Kidney epithelial cell (primary cell): ENCODE data around the gene ARL10. TPM values are rescaled to one million over a fixed set of nuclear protein-coding genes. Genes with fewer than 3 reads are reported as not detected.
A peak's percentile ranks its signal among the peaks of the same experiment; 100 is the strongest.

Experiments used
- DNase-seq: peaks from one replicate; pipeline ENCODE4 v3.0.0-alpha.2; 2010; ENCODE audit warnings: low read depth
- H3K27me3 ChIP-seq: 2 replicates; pipeline ENCODE4 v1.6.0; 2011; ENCODE audit warnings: low read length; ENCODE audit not compliant: control insufficient read depth, insufficient read depth
- H3K36me3 ChIP-seq: 2 replicates; pipeline ENCODE4 v1.5.1; 2011; ENCODE audit warnings: low read length; ENCODE audit not compliant: control insufficient read depth, insufficient read depth
- H3K4me3 ChIP-seq: 2 replicates; pipeline ENCODE4 v1.5.1; 2011; ENCODE audit warnings: low read depth, mild to moderate bottlenecking, control low read depth, low read length
- total RNA-seq: library from RNA; depleted of rRNA; stranded (reverse); fragments of >200 nt; gene quantifications from 2 replicates; pipeline ENCODE4 v1.2.3, GENCODE V29; 2015
- TF ChIP-seq, protein P1 (sequence below): IDR thresholded peaks from 2 replicates; pipeline ENCODE4 v1.5.1; 2011; ENCODE audit warnings: mild to moderate bottlenecking, moderate library complexity, low read length, control low read depth, inconsistent platforms; ENCODE audit not compliant: insufficient read depth, poor library complexity, severe bottlenecking

ARL10 gene
- total RNA-seq, 1 donor from 2014 or later, result 8.8 TPM

DNA sequence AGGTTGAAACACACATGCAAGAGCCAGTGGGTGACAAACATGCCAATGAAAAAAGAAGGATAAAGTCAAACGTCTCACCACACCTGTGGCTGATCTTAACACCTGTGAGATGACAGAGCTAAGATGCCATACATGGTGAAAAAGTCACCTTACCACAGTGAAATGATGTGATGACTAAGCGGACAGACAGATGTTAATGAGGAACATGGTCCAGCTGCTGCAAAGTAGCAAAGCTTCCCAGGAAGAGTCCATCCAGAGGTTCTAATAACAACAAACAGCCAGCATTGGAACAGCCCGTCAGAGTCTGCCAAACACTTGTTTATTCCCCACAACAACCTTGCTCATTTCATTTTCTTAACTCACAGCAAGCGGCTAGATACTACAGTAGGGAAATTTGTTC lies 5.6 kb upstream of the ARL10 start:
- no peaks in the 10 kb centered on the region for H3K27me3 ChIP-seq
- H3K4me3 ChIP-seq, result no peak overlapping the region
- TF ChIP-seq, protein P1, sequence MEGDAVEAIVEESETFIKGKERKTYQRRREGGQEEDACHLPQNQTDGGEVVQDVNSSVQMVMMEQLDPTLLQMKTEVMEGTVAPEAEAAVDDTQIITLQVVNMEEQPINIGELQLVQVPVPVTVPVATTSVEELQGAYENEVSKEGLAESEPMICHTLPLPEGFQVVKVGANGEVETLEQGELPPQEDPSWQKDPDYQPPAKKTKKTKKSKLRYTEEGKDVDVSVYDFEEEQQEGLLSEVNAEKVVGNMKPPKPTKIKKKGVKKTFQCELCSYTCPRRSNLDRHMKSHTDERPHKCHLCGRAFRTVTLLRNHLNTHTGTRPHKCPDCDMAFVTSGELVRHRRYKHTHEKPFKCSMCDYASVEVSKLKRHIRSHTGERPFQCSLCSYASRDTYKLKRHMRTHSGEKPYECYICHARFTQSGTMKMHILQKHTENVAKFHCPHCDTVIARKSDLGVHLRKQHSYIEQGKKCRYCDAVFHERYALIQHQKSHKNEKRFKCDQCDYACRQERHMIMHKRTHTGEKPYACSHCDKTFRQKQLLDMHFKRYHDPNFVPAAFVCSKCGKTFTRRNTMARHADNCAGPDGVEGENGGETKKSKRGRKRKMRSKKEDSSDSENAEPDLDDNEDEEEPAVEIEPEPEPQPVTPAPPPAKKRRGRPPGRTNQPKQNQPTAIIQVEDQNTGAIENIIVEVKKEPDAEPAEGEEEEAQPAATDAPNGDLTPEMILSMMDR, result no peak
- peaks cover 1% of the 10 kb centered on the region for H3K36me3 ChIP-seq
- DNase-seq, result no peak

GRCh38 chr5:176360894-176361436 lies 4.3 kb upstream of the ARL10 start:
- DNase-seq, result no peak
- H3K4me3 ChIP-seq, result peak overlapping the region; percentile 93
- TF ChIP-seq, protein P1, result no peak
- peaks cover 1% of the 10 kb centered on the region for H3K36me3 ChIP-seq
- no peaks in the 10 kb centered on the region for H3K27me3 ChIP-seq

DNA sequence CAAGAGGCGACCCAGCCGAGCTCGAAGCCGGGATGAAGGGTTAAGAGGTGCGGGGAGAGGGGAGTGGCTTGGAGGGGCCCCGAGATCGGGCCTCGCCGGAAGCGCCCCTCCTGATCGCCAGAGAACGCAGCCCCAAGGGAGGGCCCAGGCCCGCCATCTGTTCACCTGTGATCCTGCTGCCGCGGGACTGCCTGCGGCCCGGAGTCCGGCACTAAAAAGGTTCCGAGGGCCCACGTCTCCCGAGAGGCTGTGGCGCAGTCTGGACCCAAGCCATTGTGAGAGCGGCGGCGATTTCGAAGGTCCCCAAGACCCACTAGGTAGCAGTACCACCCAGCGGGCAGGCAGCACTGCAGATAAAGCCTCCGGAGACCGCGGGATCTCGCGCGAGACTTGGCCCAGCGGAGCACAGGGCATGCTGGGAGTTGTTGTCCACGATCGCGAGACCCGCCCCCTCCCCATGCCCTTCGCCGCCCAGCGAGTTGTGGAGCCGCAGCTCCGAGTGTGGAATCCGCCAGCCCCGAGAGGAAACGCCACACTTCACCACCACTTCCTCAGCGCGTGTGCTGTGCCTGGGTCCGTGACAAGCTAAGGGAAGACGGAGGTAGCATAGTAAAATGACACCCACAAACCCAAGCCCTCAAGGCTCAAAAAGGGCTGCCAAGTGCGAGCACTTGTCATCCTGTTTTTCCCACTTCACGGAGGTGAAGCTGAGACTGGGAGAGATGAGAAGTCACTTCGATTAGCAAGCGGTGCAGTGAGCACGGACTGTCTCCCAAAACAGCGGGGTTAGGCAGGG lies 3.7 kb upstream of the ARL10 start, which contains the start of gene KIAA1191:
TSS of gene KIAA1191 (minus strand) at position 328 of the 796 bp plus-strand sequence. CDS start 2,256 bp downstream, outside the sequence.
- H3K36me3 ChIP-seq, result no peaks in the 10 kb centered on the region

GRCh38 chr5:176362233-176362490 lies 3.1 kb upstream of the ARL10 start:
- no peak for DNase-seq
- Histone ChIP-seq H3K27me3 (no peaks in the 10 kb centered on the region), H3K36me3 (no peaks in the 10 kb centered on the region), H3K4me3 (no peak overlapping the region)
- TF ChIP-seq, protein P1, result no peak

More for the DNA sequence above, 3.7 kb upstream of the ARL10 start, which contains the start of gene KIAA1191:
- Histone ChIP-seq H3K4me3 (peak within 1 kb of the TSS; percentile 93), H3K27me3 (no peaks in the 10 kb centered on the region)
- TF ChIP-seq, protein P1, result peak; percentile 24
- peak; percentile 74 for DNase-seq

DNA sequence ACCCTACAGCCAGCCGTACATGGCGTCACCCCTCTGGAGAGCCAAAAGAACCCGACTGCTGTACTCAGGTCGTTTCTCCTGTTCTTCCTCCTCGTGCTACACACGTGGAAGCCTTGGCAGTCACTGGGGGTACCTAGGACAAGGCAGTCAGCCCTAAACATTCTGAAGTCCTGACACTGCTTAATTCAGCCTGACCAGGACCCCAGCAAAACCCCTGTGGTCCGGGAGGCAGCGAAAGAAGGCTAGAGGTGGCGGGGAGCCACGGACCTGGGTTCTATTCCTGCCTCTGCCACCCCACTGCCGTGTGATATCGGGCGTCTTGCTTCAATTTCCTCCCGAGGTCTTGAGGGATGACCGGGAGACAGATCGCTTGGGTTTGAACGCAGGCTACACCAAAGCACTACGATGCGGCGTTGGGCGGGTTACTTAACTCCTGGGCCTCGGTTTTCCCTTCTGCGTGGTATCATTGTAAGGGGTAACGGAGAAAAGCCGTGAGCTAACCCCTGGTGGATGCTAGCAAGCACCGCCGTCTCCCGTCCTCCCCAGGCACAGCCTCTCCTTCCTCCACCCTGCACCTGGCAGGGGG lies 429 bp upstream of the ARL10 start:
- no peak for DNase-seq
- no peaks in the 10 kb centered on the region for H3K36me3 ChIP-seq
- TF ChIP-seq, protein P1, result no peak
- no peaks in the 10 kb centered on the region for H3K27me3 ChIP-seq
- peak overlapping the region; percentile 78 for H3K4me3 ChIP-seq
